Neural progenitor cell (in vitro differentiated cells): ENCODE results near the gene GUCY2C. TPM values are rescaled to one million over a fixed set of nuclear protein-coding genes. Genes with fewer than 3 reads are reported as not detected.

Source experiments
- DNase-seq: peaks from one replicate; pipeline ENCODE4 v3.0.0-alpha.2; 2016; ENCODE audit warnings: low spot score
- H2AFZ ChIP-seq: fragments of 200-600 bp; sonication (generic); replicated peaks from 2 replicates; pipeline ENCODE4 v1.6.1; 2016; ENCODE audit warnings: antibody characterized with exemption
- H3F3A ChIP-seq: fragments of 200-600 bp; sonication (generic); 2 replicates; pipeline ENCODE4 v1.6.1; 2016; ENCODE audit warnings: antibody characterized with exemption, low read depth
- H3K27ac ChIP-seq: fragments of 200-600 bp; sonication (generic); 2 replicates; pipeline ENCODE4 v1.5.1; 2016; ENCODE audit warnings: mild to moderate bottlenecking
- H3K27me3 ChIP-seq: fragments of 200-600 bp; sonication (generic); 2 replicates; pipeline ENCODE4 v1.6.1; 2016; ENCODE audit warnings: mild to moderate bottlenecking, moderate library complexity
- H3K36me3 ChIP-seq: fragments of 200-600 bp; sonication (generic); 2 replicates; pipeline ENCODE4 v1.5.1; 2016
- H3K4me1 ChIP-seq: fragments of 200-600 bp; sonication (generic); 2 replicates; pipeline ENCODE4 v1.6.1; 2016; ENCODE audit warnings: mixed run types
- H3K4me2 ChIP-seq: fragments of 200-600 bp; sonication (generic); 2 replicates; pipeline ENCODE4 v1.6.1; 2016
- H3K4me3 ChIP-seq: fragments of 200-600 bp; sonication (generic); 2 replicates; pipeline ENCODE4 v1.5.1; 2016
- H3K79me2 ChIP-seq: fragments of 200-600 bp; sonication (generic); 2 replicates; pipeline ENCODE4 v1.6.1; 2016; ENCODE audit warnings: low read depth
- H3K9ac ChIP-seq: fragments of 200-600 bp; sonication (generic); 2 replicates; pipeline ENCODE4 v1.6.1; 2016
- H3K9me3 ChIP-seq: fragments of 200-600 bp; sonication (generic); 2 replicates; pipeline ENCODE4 v1.5.1; 2016; ENCODE audit warnings: low read depth
- H4K20me1 ChIP-seq: fragments of 200-600 bp; sonication (generic); 2 replicates; pipeline ENCODE4 v1.6.1; 2016; ENCODE audit warnings: low read depth
- H3K27ac Mint-ChIP-seq: 3 replicates; pipeline ENCODE4 v1.8.0; 2021; ENCODE audit warnings: mixed read lengths
- H3K27me3 Mint-ChIP-seq: 2 replicates; pipeline ENCODE4 v1.8.0; 2022; ENCODE audit warnings: low read depth, mild to moderate bottlenecking, inconsistent platforms, moderate library complexity, mixed read lengths; ENCODE audit not compliant: insufficient read depth
- H3K36me3 Mint-ChIP-seq: 3 replicates; pipeline ENCODE4 v1.8.0; 2021; ENCODE audit warnings: mixed read lengths
- H3K4me1 Mint-ChIP-seq: 3 replicates; pipeline ENCODE4 v1.8.0; 2021; ENCODE audit warnings: mixed read lengths
- H3K4me3 Mint-ChIP-seq: 3 replicates; pipeline ENCODE4 v1.8.0; 2021; ENCODE audit warnings: mild to moderate bottlenecking, moderate library complexity, mixed read lengths
- H3K9me3 Mint-ChIP-seq: 3 replicates; pipeline ENCODE4 v1.8.0; 2020; ENCODE audit warnings: mixed read lengths
- EZH2 ChIP-seq: fragments of 200-600 bp; sonication (generic); IDR thresholded peaks from 2 replicates; pipeline ENCODE4 v1.6.1; 2017; ENCODE audit warnings: antibody characterized with exemption, mild to moderate bottlenecking, moderate library complexity
- EZH2phosphoT487 ChIP-seq: fragments of 200-600 bp; sonication (generic); IDR thresholded peaks from 2 replicates; pipeline ENCODE4 v1.6.1; 2017; ENCODE audit warnings: antibody characterized with exemption
- total RNA-seq: library from RNA; depleted of rRNA; stranded (reverse); fragments of >200 nt; gene quantifications from 2 replicates; pipeline ENCODE4 v1.2.3, GENCODE V29; 2015; ENCODE audit warnings: low replicate concordance
- TF ChIP-seq, protein P1 (sequence below): fragments of 200-600 bp; sonication (generic); IDR thresholded peaks from 2 replicates; pipeline ENCODE4 v1.5.1; 2017; ENCODE audit warnings: antibody characterized with exemption, mild to moderate bottlenecking

Gene GUCY2C
- total RNA-seq, 1 donor from 2014 or later, result not detected

- Histone ChIP-seq H3F3A (no peaks in the 10 kb centered on the region), H3K9ac (no peak overlapping the region), H3K9me3 (peaks cover 6% of the 10 kb centered on the region), H3K79me2 (no peaks in the 10 kb centered on the region), H3K4me1 (no peaks in the 10 kb centered on the region), H3K4me3 (no peak overlapping the region), H3K36me3 (no peaks in the 10 kb centered on the region), H3K27ac (no peak overlapping the region), H4K20me1 (no peaks in the 10 kb centered on the region), H2AFZ (no peak overlapping the region), H3K4me2 (no peak overlapping the region), H3K27me3 (no peaks in the 10 kb centered on the region)
- peaks cover 9% of the 10 kb centered on the region for H3K9me3 Mint-ChIP-seq
- H3K4me3 Mint-ChIP-seq, result no peak overlapping the region
- no peak overlapping the region for H3K27ac Mint-ChIP-seq
- H3K36me3 Mint-ChIP-seq, result no peaks in the 10 kb centered on the region
- no peaks in the 10 kb centered on the region for H3K4me1 Mint-ChIP-seq
- no peak for TF ChIP-seq EZH2phosphoT487
- no peak for TF ChIP-seq EZH2
- TF ChIP-seq, protein P1, sequence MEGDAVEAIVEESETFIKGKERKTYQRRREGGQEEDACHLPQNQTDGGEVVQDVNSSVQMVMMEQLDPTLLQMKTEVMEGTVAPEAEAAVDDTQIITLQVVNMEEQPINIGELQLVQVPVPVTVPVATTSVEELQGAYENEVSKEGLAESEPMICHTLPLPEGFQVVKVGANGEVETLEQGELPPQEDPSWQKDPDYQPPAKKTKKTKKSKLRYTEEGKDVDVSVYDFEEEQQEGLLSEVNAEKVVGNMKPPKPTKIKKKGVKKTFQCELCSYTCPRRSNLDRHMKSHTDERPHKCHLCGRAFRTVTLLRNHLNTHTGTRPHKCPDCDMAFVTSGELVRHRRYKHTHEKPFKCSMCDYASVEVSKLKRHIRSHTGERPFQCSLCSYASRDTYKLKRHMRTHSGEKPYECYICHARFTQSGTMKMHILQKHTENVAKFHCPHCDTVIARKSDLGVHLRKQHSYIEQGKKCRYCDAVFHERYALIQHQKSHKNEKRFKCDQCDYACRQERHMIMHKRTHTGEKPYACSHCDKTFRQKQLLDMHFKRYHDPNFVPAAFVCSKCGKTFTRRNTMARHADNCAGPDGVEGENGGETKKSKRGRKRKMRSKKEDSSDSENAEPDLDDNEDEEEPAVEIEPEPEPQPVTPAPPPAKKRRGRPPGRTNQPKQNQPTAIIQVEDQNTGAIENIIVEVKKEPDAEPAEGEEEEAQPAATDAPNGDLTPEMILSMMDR, result no peak
- H3K27me3 Mint-ChIP-seq, result no peaks in the 10 kb centered on the region
- no peak for DNase-seq
These were observed 83.4 kb downstream of the GUCY2C start for GRCh38 chr12:14612898-14613445.

GRCh38 chr12:14612250-14612649 is 84.1 kb downstream of the GUCY2C start:
- H3K4me1 ChIP-seq, result no peaks in the 10 kb centered on the region
- no peak for TF ChIP-seq EZH2
- TF ChIP-seq, protein P1, result no peak
- TF ChIP-seq EZH2phosphoT487, result no peak
- no peaks in the 10 kb centered on the region for H3K27me3 ChIP-seq
- Mint-ChIP-seq H3K4me1 (no peaks in the 10 kb centered on the region), H3K27me3 (no peaks in the 10 kb centered on the region), H3K36me3 (no peaks in the 10 kb centered on the region), H3K9me3 (peaks cover 9% of the 10 kb centered on the region), H3K4me3 (no peak overlapping the region), H3K27ac (no peak overlapping the region)
- H4K20me1 ChIP-seq, result no peaks in the 10 kb centered on the region
- H3K36me3 ChIP-seq, result no peaks in the 10 kb centered on the region
- no peak for DNase-seq
- H3K27ac ChIP-seq, result no peak overlapping the region
- peaks cover 7% of the 10 kb centered on the region for H3K9me3 ChIP-seq
- no peak overlapping the region for H3K4me2 ChIP-seq
- no peak overlapping the region for H3K9ac ChIP-seq
- H3K79me2 ChIP-seq, result no peaks in the 10 kb centered on the region
- no peaks in the 10 kb centered on the region for H3F3A ChIP-seq
- no peak overlapping the region for H2AFZ ChIP-seq
- H3K4me3 ChIP-seq, result no peak overlapping the region

DNA sequence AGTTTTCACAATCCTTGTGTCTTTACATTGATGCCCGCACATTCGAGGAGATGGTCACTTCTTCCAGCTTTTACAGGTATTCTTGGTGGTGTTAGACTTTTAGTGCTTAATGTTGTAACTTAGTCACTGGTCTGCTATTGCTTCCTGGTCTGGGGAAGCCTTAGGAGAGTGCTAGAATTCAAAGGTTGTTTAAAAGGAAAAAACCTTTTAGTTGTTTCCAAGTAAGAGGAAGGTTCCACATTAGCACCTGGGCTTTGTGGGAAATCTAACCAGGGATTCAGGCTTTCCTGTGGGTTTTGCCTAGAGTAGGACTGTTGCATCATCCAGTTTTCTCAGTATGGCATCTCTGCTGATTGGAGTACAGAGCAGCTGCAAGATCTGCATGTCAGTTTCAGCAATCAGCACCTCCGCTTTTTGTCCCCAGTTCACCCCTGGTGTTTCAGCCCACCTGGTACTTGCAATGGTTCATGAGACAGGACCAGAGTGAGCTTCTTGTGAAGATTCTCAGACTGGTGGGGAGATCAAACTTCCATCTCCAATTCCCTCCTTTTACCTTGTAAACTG is 84.7 kb downstream of the GUCY2C start:
- no peak overlapping the region for H3K4me3 ChIP-seq
- no peaks in the 10 kb centered on the region for H3K27me3 Mint-ChIP-seq
- no peak overlapping the region for H3K27ac Mint-ChIP-seq
- H3F3A ChIP-seq, result no peaks in the 10 kb centered on the region
- no peak overlapping the region for H3K4me3 Mint-ChIP-seq
- H3K4me1 ChIP-seq, result no peaks in the 10 kb centered on the region
- H3K27ac ChIP-seq, result no peak overlapping the region
- H3K9me3 Mint-ChIP-seq, result peaks cover 13% of the 10 kb centered on the region
- H3K4me1 Mint-ChIP-seq, result no peaks in the 10 kb centered on the region
- DNase-seq, result no peak
- peaks cover 7% of the 10 kb centered on the region for H3K9me3 ChIP-seq
- H3K9ac ChIP-seq, result no peak overlapping the region
- H3K27me3 ChIP-seq, result no peaks in the 10 kb centered on the region
- H3K36me3 ChIP-seq, result no peaks in the 10 kb centered on the region
- no peak overlapping the region for H2AFZ ChIP-seq
- H3K36me3 Mint-ChIP-seq, result no peaks in the 10 kb centered on the region
- no peak for TF ChIP-seq EZH2
- no peaks in the 10 kb centered on the region for H4K20me1 ChIP-seq
- H3K4me2 ChIP-seq, result no peak overlapping the region
- H3K79me2 ChIP-seq, result no peaks in the 10 kb centered on the region

DNA sequence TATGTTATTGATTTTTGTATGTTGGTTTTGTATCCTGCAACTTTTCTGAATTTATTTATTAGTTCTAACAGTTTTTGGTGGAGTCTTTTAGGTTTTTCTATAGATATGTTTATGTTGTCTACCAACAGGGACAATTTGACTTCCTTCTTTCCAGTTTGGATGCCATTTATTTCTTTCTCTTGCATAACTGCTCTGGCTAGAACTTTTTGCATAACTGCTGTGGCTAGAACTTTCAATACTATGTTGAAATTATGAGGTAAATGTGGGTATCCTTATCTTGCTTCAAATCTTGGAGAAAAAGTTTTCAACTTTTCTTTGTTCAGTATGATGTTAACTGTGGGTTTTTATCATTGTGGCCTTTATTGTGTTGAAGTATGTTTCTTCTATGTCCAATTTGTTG is 88.8 kb downstream of the GUCY2C start:
- Histone ChIP-seq H3K27me3 (no peaks in the 10 kb centered on the region), H2AFZ (no peak overlapping the region), H3K9ac (no peak overlapping the region), H3K27ac (no peak overlapping the region), H3K4me2 (no peak overlapping the region), H3K4me3 (no peak overlapping the region), H4K20me1 (no peaks in the 10 kb centered on the region), H3K36me3 (peaks cover 4% of the 10 kb centered on the region), H3K4me1 (no peaks in the 10 kb centered on the region), H3F3A (no peaks in the 10 kb centered on the region), H3K79me2 (no peaks in the 10 kb centered on the region), H3K9me3 (peaks cover 17% of the 10 kb centered on the region)
- Mint-ChIP-seq H3K9me3 (peaks cover 34% of the 10 kb centered on the region), H3K36me3 (no peaks in the 10 kb centered on the region), H3K4me1 (no peaks in the 10 kb centered on the region), H3K27me3 (peaks cover 2% of the 10 kb centered on the region), H3K4me3 (no peak overlapping the region), H3K27ac (no peak overlapping the region)
- DNase-seq, result no peak
- TF ChIP-seq EZH2, result no peak
- TF ChIP-seq EZH2phosphoT487, result no peak
- TF ChIP-seq, protein P1, result no peak
